HG02973 (cell line): ENCODE data around the gene L3MBTL4.
"Not testable (repeated sequence)": the region's sequence is repeated elsewhere in the genome, so short reads cannot be mapped to it uniquely, and the experiment has no call there.

Source experiments
- ATAC-seq: cut with Tn5 transposase; IDR thresholded peaks from one replicate; pipeline ENCODE4 v1.9.1; 2021; ENCODE audit warnings: moderate library complexity; ENCODE audit not compliant: unreplicated experiment

The L3MBTL4 gene

DNA sequence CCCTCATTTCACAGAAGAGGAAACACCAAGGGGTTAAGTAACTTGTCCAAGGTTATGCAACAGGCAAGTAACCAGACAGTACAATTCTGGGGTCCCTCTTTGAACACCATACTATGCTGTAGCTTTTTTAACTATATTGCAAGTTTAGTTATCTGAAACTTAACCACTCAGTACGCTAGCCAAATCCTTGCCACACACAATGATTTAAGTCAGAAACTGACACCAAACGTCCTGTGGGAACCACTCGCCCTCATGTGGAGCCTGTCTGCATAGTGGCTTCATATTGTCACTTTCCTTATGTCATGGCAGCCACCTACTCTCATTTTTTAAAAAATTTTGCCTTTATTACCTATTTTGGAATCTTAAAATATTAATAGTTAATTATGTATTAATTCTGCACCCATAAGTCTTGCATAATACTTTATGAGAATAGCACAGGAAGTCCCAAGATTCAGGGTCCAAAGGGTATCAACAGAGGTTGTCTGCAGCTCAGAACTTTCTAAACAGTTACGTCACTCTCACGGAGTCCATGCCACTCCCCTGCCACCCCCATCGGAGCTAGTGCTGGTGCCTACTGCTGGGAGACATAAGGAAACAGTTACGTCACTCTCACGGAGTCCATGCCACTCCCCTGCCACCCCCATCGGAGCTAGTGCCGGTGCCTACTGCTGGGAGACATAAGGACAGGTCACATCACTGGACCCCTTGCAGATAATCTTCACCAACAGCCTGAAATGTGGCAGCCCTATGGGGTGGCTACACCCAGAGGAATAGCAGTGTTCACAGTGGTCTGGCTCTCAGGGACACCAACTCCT is 99.0 kb downstream of the L3MBTL4 start:
- ATAC-seq, result no peak

DNA sequence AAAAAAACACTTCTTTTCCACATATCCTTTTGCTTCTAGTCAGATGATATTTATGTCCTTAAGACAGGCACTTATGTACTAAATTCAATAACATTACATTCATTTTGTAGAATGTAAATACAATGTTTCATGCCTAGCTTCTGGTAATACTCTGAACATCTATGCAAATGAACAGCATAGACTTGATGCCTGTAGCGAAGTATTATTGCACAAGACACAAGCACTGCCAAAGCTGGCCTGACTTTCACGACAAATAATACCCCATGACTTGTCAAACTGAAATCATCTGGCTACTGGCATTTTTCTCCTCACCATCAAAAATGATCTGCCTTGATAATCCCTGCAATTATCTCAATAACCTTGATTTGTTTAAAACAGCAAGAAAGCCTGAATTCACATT is 101.3 kb downstream of the L3MBTL4 start:
- no peak for ATAC-seq

DNA sequence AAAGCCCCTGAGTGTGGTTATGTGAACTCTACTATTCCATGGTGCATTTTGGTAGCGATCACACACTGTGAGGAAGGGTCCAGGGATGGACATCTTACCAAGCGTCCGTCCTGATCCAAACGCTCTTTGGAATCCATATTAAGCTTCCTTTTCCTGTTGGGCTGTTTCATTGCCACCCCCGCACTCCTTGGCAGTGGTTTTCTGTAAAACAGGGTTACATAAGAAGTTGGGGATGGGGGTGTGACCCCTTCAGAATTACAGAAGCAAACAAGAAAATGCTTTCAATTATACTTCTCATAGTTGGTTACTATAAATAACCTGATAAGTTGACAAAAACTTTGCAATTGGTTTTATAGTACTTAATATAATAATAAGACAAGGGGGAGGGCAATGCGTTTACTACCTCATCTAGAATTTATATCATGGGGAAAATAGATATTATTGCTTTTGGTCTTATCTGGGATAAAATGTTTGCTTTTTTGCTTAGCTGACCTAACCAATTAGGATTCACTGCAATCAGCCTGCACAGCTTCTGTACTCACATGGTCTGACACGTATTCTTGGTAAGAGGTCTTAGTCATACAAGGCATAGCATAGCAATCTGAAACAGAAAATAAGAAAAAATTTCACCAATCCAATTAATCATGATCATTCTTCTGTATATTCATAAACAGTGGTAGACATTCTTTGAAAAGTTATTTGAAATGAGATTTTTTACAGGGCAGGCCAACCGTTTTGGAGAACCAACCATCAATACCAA is 103.1 kb downstream of the L3MBTL4 start:
- no peak for ATAC-seq

DNA sequence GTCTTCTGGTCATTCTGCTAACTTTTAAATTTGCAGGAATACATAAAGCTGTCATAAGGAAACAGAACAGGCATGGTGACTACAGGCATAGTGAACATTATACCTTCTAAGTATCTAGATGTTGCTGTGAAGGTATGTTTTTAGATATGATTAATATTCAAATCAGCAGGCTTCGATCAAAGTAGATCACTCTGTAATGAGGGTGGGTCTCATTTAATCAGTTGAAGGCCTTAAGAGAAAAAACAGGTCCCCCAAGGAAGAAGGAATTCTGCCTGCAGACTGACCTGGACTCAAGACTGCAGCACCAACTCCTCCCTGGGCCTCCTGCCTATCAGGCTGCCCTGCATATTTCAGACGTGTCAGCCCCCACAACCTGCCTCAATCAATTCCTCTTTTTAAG is 104.0 kb downstream of the L3MBTL4 start:
- ATAC-seq, result no peak

- no peak for ATAC-seq
Observed at GRCh38 chr18:6297875-6298274, 116.8 kb downstream of the L3MBTL4 start.

DNA sequence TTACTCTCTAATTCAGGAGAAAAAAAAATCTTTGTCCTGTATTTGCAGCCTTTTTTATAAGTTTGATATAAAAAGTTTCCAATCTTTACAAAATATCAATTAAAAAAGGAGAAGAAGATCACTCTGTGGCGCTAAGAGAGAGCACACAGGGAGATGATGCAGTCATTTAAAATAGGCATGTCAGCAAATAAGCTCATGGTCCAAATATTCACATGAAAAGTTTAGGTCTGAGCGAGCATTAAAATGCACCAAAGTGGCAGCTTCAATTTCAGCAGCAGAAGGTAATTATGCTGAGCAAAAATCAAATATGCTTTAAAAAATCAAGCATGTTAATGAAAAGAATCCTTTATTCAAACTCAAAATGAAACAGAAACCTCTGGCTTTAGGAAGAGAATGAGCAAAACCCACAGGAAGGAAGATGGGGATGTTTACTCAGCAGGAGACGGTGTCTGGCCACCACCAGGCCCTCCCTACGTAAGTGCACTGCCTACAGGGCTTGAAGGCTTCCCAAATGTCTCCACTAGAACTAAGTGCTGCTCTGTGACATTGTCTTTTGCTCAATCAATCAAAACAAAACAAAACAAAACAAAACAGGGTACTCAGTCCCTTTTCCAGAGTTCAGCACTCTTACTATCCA is 120.4 kb downstream of the L3MBTL4 start:
- ATAC-seq, result no peak

GRCh38 chr18:6289843-6290242 is 124.9 kb downstream of the L3MBTL4 start:
- ATAC-seq, result no peak

- no peak for ATAC-seq
Observed at GRCh38 chr18:6286585-6286984, 128.1 kb downstream of the L3MBTL4 start.

- no peak for ATAC-seq
Observed at GRCh38 chr18:6284761-6285160, 129.9 kb downstream of the L3MBTL4 start.

DNA sequence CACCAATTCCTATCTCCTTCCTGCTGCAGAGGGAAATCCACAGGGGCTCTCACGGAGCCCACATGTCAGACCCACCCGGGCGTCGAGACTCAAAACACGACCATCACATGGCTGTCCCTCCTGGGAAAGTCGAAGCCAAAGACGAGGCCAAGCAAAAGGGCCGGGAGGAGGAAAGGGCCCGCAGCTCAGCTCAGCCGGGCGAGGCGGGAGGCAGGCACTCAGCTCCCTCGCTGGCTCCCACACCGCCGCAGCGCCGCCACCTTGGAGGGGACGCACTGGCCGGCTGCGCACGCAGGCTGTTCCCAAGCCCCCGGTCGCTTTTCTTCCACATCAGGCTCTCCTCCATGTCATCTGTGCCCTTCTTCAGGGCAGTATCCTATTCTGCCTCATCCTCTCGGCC is 130.4 kb downstream of the L3MBTL4 start:
- ATAC-seq, result no peak

DNA sequence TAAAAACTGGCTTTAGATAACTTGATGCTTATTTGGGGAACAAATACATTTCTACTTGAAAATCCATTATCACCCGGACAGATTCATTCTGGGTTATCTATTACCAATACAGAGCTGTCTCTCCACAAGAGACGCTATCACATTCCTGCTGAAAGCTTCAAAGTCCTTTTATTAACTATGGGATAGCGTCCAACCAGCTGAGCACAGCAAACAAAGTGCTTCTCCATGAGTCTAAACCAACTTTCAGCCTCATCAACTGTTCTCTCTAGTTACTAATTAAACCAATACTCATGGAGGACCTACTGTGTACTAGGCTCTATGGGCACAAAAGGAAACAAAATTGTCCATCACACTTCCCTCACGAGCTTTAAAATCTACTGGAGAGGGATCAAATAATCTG is 132.8 kb downstream of the L3MBTL4 start:
- ATAC-seq, result no peak

- ATAC-seq, result no peak
Observed at GRCh38 chr18:6280211-6280743, 134.4 kb downstream of the L3MBTL4 start.

GRCh38 chr18:6279308-6279707 is 135.4 kb downstream of the L3MBTL4 start:
- ATAC-seq, result no peak

GRCh38 chr18:6273423-6273822 is 141.3 kb downstream of the L3MBTL4 start:
- no peak for ATAC-seq

DNA sequence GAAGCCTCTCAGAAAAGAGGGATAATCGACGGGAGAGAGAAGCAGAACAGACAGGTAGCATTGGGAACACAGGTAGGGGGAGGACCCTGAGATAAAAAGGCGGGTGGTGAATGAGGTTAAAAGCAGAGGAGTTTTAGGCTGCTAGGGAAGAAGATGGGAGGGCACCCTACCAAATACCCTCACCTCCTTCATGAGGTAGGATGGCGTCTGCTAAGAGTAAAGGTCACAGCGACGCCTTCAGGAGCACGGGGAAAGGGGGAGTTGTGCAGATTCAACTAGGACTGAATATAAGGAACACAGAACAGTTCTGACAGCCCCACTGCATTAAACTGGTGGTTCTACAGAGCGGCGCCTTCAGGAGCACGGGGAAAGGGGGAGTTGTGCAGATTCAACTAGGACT is 142.6 kb downstream of the L3MBTL4 start:
- not testable (repeated sequence) for ATAC-seq

DNA sequence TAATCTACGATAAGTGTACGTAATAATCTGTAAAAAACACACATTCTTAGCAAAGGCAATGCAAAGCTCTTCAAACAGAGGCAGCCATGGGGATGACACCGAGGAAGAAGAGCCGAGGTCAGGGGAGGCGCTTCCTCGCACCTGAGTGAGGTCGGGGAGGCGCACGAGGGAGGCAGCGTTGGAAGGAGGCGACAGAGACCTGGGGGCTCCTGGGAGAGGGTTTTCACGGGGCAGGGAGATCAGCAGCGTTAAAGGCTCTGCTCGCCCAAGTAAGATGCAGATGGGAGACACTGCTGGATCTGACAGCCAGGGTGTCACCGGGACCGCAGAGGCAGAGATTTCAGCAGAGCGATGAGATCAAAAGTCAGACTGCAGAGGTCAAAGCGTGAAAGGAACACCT is 143.1 kb downstream of the L3MBTL4 start:
- no peak for ATAC-seq

DNA sequence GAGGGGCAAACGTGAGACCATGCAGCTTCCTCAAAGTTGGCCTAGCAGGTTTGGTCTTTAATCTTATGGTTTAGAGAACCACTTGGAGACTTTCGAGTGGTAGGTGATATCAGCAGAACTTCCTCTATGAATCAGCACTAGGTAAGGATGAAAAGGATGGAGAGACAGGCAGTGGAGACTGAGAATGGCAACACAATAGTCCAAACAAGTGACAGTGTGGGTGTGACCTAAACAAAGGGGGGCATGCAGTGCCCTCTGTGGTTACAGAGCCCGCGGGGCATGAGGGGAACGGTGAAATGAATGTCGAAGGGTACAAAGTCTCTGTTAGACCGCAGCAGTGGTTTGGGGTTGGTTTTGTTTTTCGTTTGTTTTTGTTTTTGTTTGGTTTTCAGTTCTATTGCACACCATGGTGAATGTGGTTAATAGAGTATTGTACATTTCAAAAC is 143.9 kb downstream of the L3MBTL4 start:
- ATAC-seq, result peak; percentile 88

DNA sequence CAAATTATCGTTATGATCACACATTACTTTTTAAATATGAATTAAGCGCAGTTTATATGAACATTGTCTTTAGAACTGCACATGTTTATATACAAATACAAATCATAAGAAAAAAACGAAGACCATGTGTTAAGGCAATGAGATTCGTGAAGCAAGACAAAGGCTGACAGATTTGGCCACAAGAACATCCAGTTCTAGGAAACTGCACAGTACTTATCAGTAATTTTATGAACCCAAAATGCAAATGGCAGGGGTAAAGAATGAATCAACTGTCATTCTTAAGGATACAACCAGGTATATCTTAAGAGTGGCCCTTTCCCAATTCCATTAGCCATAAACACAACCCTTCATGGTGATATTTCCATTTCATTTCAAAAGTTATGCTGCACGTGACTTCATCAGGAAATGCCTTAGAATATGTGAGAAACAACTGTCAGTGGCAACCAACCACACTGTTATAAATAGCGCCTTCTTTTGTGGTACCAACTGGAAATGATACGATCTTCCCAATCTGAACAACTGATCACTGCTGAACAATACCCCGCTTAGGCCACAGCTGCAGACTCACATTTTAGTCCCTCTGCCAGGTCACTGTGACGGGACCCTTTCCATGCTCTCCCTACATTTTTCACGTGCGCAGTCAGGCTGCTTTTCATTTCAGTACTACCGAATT is 144.9 kb downstream of the L3MBTL4 start:
- ATAC-seq, result no peak

GRCh38 chr18:6266212-6266611 is 148.5 kb downstream of the L3MBTL4 start:
- ATAC-seq, result no peak

DNA sequence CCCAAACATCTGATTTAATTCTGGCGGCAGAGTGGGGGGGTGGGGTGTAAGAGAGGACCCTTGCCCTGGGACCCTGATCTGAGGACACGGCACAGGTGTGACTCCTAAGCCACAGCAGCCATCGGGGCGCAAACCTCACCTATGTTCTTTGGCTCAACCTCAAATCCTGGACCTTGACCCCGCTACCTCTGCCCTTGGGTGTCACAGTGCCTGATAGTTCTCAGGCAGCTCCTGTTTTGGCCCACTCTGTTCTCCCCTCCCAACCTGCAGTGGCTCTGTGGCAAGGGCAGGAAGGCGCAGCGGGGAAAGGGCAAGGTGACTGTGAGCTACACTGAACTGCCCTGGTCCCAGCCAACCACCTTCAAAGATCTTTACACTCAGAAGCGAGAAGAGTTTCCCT is 152.8 kb downstream of the L3MBTL4 start:
- ATAC-seq, result no peak

DNA sequence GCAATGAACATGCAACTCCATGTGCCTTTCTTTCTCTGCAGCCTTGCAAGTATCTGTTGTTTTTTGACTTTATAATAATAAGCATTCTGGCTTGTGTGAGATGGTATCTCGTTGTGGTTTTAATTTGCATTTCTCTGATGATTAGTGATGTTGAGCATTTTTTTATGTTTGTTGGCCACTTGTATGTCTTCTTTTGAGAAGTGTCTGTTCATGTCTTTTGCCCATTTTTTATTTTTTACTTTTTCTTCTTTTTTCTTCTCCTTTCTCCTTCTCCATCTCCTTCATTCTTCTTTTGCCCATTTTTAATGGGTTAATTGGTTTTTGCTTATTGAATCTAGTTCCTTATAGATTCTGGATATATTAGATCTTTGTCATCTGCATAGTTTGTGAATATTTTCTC is 155.4 kb downstream of the L3MBTL4 start:
- ATAC-seq, result not testable (repeated sequence)
